HG03103 (cell line): Measurements from ENCODE around the gene CGNL1.

ENCODE experiments used
- ATAC-seq: cut with Tn5 transposase; IDR thresholded peaks from one replicate; pipeline ENCODE4 v1.9.1; 2021; ENCODE audit warnings: low read depth; ENCODE audit not compliant: unreplicated experiment

CGNL1 gene

GRCh38 chr15:57510647-57511046 lies 134.3 kb downstream of the CGNL1 start:
- no peak for ATAC-seq

- ATAC-seq, result no peak
Measured at GRCh38 chr15:57516327-57517029, 140.2 kb downstream of the CGNL1 start.

- ATAC-seq, result no peak
Measured at GRCh38 chr15:57517030-57517671, 140.8 kb downstream of the CGNL1 start.

GRCh38 chr15:57518779-57519405 lies 142.6 kb downstream of the CGNL1 start:
- no peak for ATAC-seq

GRCh38 chr15:57519806-57520205 lies 143.5 kb downstream of the CGNL1 start:
- ATAC-seq, result no peak

GRCh38 chr15:57521503-57521902 lies 145.2 kb downstream of the CGNL1 start:
- ATAC-seq, result no peak

GRCh38 chr15:57522148-57522547 lies 145.8 kb downstream of the CGNL1 start:
- ATAC-seq, result no peak

GRCh38 chr15:57525581-57525980 lies 149.3 kb downstream of the CGNL1 start:
- ATAC-seq, result no peak

- no peak for ATAC-seq
Measured at GRCh38 chr15:57526076-57526475, 149.8 kb downstream of the CGNL1 start.

- no peak for ATAC-seq
Measured at GRCh38 chr15:57526615-57527014, 150.3 kb downstream of the CGNL1 start.

- ATAC-seq, result no peak
Measured at GRCh38 chr15:57527382-57528091, 151.2 kb downstream of the CGNL1 start.

GRCh38 chr15:57528940-57529565 lies 152.7 kb downstream of the CGNL1 start:
- no peak for ATAC-seq

- ATAC-seq, result no peak
Measured at GRCh38 chr15:57529748-57530147, 153.4 kb downstream of the CGNL1 start.

GRCh38 chr15:57532731-57533447 lies 156.6 kb downstream of the CGNL1 start:
- ATAC-seq, result no peak

GRCh38 chr15:57533448-57533799 lies 157.1 kb downstream of the CGNL1 start:
- ATAC-seq, result no peak

GRCh38 chr15:57534281-57534680 lies 158.0 kb downstream of the CGNL1 start:
- no peak for ATAC-seq

GRCh38 chr15:57537072-57537471 lies 160.8 kb downstream of the CGNL1 start:
- ATAC-seq, result no peak

GRCh38 chr15:57537488-57538264 lies 161.4 kb downstream of the CGNL1 start:
- ATAC-seq, result no peak

GRCh38 chr15:57538265-57538529 lies 161.9 kb downstream of the CGNL1 start:
- ATAC-seq, result no peak

- no peak for ATAC-seq
Measured at GRCh38 chr15:57538821-57539220, 162.5 kb downstream of the CGNL1 start.
